SKM-1 treated with dmso at 0.1 percent for 144 hours (cell line): ENCODE data around the gene EEF1A2.

Source experiments
- DNase-seq: peaks from one replicate; lab custom pipeline; 2025; ENCODE audit not compliant: unreplicated experiment; lab: John Stamatoyannopoulos, UW

EEF1A2 gene

GRCh38 chr20:63500902-63501817 lies 2.3 kb upstream of the EEF1A2 start:
- DNase-seq, result no peak

GRCh38 chr20:63500151-63500901 lies 1.4 kb upstream of the EEF1A2 start:
- no peak for DNase-seq

GRCh38 chr20:63499338-63499969 lies 571 bp upstream of the EEF1A2 start:
- DNase-seq, result no peak

- no peak for DNase-seq
Observed at GRCh38 chr20:63497946-63498935, 642 bp downstream of the EEF1A2 start.

GRCh38 chr20:63497138-63497945 lies 1.5 kb downstream of the EEF1A2 start:
- no peak for DNase-seq

GRCh38 chr20:63496596-63497120 lies 2.2 kb downstream of the EEF1A2 start:
- no peak for DNase-seq

- DNase-seq, result no peak
Observed at GRCh38 chr20:63495741-63496595, 2.9 kb downstream of the EEF1A2 start.

- DNase-seq, result no peak
Observed at GRCh38 chr20:63495167-63495720, 3.6 kb downstream of the EEF1A2 start.

GRCh38 chr20:63494420-63495166 lies 4.3 kb downstream of the EEF1A2 start:
- DNase-seq, result no peak

GRCh38 chr20:63494084-63494419 lies 4.8 kb downstream of the EEF1A2 start:
- no peak for DNase-seq

GRCh38 chr20:63493563-63494020 lies 5.3 kb downstream of the EEF1A2 start:
- DNase-seq, result no peak

GRCh38 chr20:63492982-63493381 lies 5.9 kb downstream of the EEF1A2 start:
- no peak for DNase-seq

- DNase-seq, result no peak
Observed at GRCh38 chr20:63492518-63492917, 6.4 kb downstream of the EEF1A2 start.

- DNase-seq, result no peak
Observed at GRCh38 chr20:63491635-63492230, 7.2 kb downstream of the EEF1A2 start.

GRCh38 chr20:63491078-63491477 lies 7.8 kb downstream of the EEF1A2 start:
- no peak for DNase-seq

GRCh38 chr20:63490416-63490815 lies 8.5 kb downstream of the EEF1A2 start:
- DNase-seq, result no peak
